GM18526 (cell line): ENCODE results near the gene NPS.

Source experiments
- POLR2A ChIP-seq: IDR thresholded peaks from 3 replicates; pipeline ENCODE4 v1.6.1; 2011; ENCODE audit not compliant: insufficient read length; ENCODE audit errors: extremely low read depth

Gene NPS

GRCh38 chr10:127549009-127549408 lies at the start of gene NPS:
TSS of gene NPS (plus strand) at chr10:127549309. CDS start at chr10:127549369, 60 bp downstream.
- TF ChIP-seq POLR2A, result no peak

- TF ChIP-seq POLR2A, result no peak
Observed at GRCh38 chr10:127500127-127500526, 49.0 kb upstream of the NPS start.

- TF ChIP-seq POLR2A, result no peak
Observed at GRCh38 chr10:127506094-127506493, 43.0 kb upstream of the NPS start.

GRCh38 chr10:127522298-127522697 lies 26.8 kb upstream of the NPS start:
- no peak for TF ChIP-seq POLR2A

- TF ChIP-seq POLR2A, result no peak
Observed at GRCh38 chr10:127523476-127523875, 25.6 kb upstream of the NPS start.

- TF ChIP-seq POLR2A, result no peak
Observed at GRCh38 chr10:127524229-127524628, 24.9 kb upstream of the NPS start.

- TF ChIP-seq POLR2A, result no peak
Observed at GRCh38 chr10:127524908-127525665, 24.0 kb upstream of the NPS start.

GRCh38 chr10:127525686-127526085 lies 23.4 kb upstream of the NPS start:
- TF ChIP-seq POLR2A, result no peak

- no peak for TF ChIP-seq POLR2A
Observed at GRCh38 chr10:127526161-127526560, 22.9 kb upstream of the NPS start.

GRCh38 chr10:127527320-127527719 lies 21.8 kb upstream of the NPS start:
- no peak for TF ChIP-seq POLR2A

- TF ChIP-seq POLR2A, result no peak
Observed at GRCh38 chr10:127527891-127528290, 21.2 kb upstream of the NPS start.

GRCh38 chr10:127532193-127532592 lies 16.9 kb upstream of the NPS start:
- TF ChIP-seq POLR2A, result no peak

- no peak for TF ChIP-seq POLR2A
Observed at GRCh38 chr10:127532659-127533058, 16.4 kb upstream of the NPS start.

- no peak for TF ChIP-seq POLR2A
Observed at GRCh38 chr10:127534074-127534473, 15.0 kb upstream of the NPS start.

GRCh38 chr10:127534496-127534895 lies 14.6 kb upstream of the NPS start:
- no peak for TF ChIP-seq POLR2A

GRCh38 chr10:127535802-127536515 lies 13.2 kb upstream of the NPS start:
- no peak for TF ChIP-seq POLR2A

GRCh38 chr10:127536972-127537760 lies 11.9 kb upstream of the NPS start:
- no peak for TF ChIP-seq POLR2A
